ENCODE results near the gene BOD1.
A peak's percentile ranks its signal among the peaks of the same experiment; 100 is the strongest.

Gene BOD1

DNA sequence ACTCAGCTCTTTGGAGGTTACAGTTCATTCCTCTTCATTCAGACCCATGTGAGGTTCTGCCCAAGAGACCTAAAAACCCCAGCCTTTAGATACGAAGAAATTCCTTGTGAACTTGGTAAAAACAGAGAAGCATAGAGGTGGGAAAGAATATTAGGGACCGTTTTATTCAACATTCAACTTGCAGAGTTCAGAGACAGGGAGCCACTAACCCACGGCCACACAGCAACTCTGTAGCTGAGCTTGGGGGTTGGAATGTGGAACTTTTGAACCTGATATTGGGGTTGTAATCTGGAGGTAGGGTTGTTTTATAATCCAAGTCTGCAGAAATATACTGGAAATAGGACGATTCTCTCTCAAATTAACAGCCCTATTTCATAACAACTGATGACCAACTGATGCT, 10.8 kb upstream of the BOD1 start:
- Mint-ChIP-seq H3K36me3 (no peaks in the 10 kb centered on the region), H3K9me3 (no peaks in the 10 kb centered on the region), H3K4me3 (no peak overlapping the region), H3K4me1 (no peaks in the 10 kb centered on the region), H3K27ac (no peak overlapping the region), H3K27me3 (peaks cover 3% of the 10 kb centered on the region)

DNA sequence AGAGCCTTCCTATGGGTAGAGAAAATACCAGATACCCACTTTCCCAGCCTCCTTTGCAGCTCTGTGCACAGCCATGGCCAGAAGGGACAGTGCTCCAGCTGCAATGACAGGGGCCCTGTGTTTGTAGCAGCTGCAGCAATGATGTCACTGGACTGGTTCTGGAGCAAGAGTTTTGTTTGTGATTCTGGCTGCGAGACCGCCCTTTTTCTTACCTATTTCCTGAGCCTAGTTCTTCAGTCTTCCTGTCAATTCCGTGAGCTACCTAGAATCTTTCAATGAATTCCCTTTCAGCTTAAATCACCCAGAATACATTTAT, 10.0 kb upstream of the BOD1 start:
- Mint-ChIP-seq H3K4me1 (no peaks in the 10 kb centered on the region), H3K27ac (no peak overlapping the region), H3K4me3 (no peak overlapping the region), H3K27me3 (peaks cover 3% of the 10 kb centered on the region), H3K9me3 (no peaks in the 10 kb centered on the region), H3K36me3 (no peaks in the 10 kb centered on the region)

DNA sequence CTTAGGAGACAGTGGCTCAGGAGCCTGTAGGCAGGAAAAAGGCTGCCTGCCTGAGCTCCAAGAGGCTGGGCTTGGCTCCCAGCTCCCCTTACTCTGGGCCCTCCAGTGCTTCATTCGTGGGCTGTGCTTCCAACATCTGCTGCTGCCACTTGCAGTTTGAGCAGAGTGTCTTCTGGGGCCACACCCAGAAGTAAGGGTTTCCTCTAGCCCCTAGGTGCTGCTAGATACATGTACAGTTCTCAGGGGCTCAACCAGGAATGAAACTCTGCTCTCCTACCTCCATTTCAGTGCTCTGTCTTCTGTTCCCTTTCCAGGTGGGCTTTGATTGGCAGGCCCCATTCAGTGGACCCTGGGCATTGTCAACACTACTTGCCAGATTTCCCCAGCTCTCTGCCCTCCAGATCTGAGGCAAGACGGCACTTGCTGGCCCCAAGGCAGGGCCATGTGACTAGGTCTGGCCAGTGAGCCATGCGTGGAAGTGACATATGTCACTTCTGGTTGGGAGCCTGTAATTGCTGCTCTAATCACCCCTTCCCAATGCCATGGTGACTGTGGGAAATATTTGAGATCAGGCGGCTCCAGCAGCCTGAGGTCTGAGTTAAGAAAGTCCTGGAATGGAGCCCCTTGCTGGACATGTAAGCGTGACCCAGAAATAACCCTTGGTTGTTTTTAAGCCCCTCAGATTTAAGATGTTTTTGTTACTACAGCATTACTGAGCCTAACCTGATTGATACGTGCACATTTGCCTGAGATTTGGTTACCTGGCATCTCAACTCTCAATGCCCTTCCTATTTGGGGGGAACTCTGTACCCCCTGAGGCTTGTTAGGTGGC, 9.4 kb upstream of the BOD1 start:
- Mint-ChIP-seq H3K9me3 (no peaks in the 10 kb centered on the region), H3K27me3 (peaks cover 3% of the 10 kb centered on the region), H3K4me3 (no peak overlapping the region), H3K36me3 (no peaks in the 10 kb centered on the region), H3K27ac (no peak overlapping the region), H3K4me1 (no peaks in the 10 kb centered on the region)

DNA sequence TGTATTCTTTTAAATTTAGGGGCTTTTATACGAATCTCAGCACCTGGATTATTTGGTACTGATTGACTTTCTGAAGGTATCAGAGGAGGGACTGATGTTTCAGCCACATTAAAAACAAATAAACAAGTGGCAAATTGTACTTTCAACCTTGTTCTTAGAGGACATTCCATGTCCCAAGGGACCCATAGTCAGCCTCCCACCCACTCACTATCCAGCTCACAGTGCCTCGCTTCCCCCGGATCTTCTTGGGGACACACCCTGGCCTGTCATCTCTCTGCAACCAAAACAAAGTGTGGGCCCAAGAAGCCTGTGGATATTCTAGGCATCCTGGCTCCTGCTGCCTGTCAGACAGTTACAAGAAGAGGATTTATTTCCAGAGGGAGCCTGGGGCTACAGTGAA, 8.8 kb upstream of the BOD1 start:
- Mint-ChIP-seq H3K4me3 (no peak overlapping the region), H3K4me1 (no peaks in the 10 kb centered on the region), H3K9me3 (no peaks in the 10 kb centered on the region), H3K27ac (no peak overlapping the region), H3K36me3 (no peaks in the 10 kb centered on the region), H3K27me3 (peaks cover 3% of the 10 kb centered on the region)

DNA sequence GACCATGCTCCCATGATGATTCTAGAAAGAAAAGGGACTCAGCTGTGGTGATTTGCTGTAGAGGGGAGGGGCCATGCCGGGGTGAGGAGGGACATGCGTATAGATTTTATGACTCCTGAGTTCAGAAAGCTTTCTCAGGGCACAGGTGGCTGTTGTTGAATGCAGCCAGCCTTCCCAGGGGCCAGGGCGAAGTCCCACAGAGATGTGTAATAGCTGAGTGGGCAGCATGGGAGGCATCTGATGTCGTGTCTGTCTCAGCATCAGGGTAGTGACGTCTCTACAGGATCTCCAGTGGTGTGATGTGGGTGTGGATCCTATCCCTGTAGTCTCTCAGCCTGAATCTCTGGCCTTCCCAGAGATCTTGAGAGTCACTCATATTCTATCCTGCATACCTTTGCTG, 7.8 kb upstream of the BOD1 start:
- Mint-ChIP-seq H3K27ac (no peak overlapping the region), H3K36me3 (no peaks in the 10 kb centered on the region), H3K4me3 (no peak overlapping the region), H3K9me3 (no peaks in the 10 kb centered on the region), H3K27me3 (peaks cover 3% of the 10 kb centered on the region), H3K4me1 (no peaks in the 10 kb centered on the region)

DNA sequence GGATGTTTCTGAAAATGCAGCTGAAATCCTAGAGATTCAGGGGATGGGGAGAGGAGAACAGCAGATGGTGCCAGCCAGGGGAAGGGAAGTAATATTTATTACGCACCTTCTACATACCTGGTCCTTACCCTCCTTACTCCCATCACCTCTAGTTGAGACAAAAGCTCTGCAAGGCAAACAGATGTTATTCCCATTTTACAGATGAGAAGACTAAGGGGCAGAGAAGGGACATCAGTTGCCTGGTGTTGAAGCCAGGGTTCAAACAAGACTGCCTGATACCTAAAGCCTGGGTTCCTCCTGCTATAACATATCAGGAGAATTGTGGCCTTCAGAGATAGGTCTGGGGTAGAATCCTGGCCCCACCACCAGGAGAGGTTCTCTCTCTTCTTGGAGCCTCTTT, 7.3 kb upstream of the BOD1 start:
- Mint-ChIP-seq H3K4me3 (no peak overlapping the region), H3K36me3 (no peaks in the 10 kb centered on the region), H3K27me3 (no peaks in the 10 kb centered on the region), H3K27ac (no peak overlapping the region), H3K4me1 (no peaks in the 10 kb centered on the region), H3K9me3 (no peaks in the 10 kb centered on the region)

DNA sequence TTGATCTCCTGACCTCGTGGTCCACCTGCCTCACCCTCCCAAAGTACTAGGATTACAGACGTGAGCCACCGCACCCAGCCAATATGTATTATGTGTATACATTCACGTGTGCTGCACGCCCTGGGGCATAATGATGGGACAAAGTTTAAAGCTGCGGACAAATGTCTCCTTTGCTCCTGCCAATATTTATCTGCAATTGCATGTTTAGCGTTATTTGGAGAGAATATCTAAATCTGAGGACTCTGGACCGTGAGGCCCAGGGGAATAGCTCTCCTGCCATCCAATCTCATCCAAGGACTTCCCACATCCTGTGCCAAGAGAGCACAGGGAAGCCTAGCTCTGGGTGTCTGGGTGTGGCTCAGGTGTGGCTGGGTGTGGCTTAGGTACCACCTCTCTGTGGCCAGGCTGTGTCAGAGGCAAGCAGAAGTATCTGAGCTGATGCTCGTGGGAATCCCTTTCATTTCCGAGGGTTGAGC, 6.9 kb upstream of the BOD1 start:
- H3K4me1 Mint-ChIP-seq = no peaks in the 10 kb centered on the region
- no peak overlapping the region for H3K4me3 Mint-ChIP-seq
- no peaks in the 10 kb centered on the region for H3K27me3 Mint-ChIP-seq
- no peaks in the 10 kb centered on the region for H3K9me3 Mint-ChIP-seq
- no peaks in the 10 kb centered on the region for H3K36me3 Mint-ChIP-seq
- H3K27ac Mint-ChIP-seq = no peak overlapping the region

DNA sequence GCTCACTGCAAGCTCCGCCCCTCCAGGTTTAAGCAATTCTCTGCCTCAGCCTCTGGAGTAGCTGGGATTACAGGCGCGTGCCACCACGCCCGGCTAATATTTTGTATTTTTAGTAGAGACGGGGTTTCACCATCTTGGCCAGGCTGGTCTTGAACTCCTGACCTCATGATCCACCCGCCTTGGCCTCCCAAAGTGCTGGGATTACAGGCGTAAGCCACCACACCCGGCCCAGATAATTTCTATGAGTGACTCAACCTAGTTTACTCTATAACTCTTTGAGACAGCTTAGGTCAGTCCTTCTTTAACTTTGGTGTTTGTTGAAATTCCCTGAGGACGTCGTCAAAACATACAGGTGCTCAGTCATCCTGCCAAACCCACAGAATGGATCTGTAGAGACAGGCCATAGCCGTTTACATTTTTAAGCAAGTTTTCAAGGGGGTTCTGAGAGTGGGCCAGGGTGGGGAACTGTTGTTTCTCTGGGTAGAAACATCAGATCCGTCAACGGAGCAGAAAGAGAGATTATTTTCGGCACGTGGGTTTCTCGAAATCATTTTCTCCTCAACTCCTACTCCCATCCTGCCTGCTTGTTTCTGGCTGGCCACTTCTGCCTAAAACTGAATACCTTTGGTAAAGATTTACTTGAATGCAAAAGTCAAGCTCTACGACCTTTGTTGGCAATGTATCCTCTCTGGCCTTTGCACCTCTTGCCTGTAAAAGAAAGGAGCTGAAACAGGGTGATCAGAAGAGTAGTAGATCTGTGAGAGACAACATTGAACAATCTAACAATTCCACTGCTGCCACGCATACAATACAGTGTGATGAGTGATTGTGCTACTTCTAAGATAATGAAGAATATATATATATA, 6.0 kb upstream of the BOD1 start:
- Mint-ChIP-seq H3K27me3 (no peaks in the 10 kb centered on the region), H3K27ac (no peak overlapping the region), H3K4me3 (no peak overlapping the region), H3K9me3 (no peaks in the 10 kb centered on the region), H3K4me1 (no peaks in the 10 kb centered on the region), H3K36me3 (no peaks in the 10 kb centered on the region)

DNA sequence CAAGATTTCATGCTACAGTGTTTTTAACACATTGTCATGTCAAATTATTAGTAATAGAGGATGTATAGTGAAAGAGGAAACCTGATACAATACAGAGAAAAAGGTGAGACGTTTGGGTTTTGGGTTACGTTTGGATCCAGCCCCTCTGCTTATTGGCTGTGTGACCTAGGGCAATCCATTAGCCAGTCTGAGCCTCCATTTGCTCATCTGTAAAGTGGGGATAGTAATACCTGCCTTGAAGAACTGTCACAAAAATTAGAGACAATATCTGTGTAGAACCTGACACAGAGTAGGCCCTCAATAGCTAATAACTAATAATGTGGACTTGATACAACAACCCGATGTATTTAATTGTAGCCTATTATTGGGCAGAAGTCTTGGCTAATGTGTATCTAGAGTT, 4.3 kb upstream of the BOD1 start:
- no peaks in the 10 kb centered on the region for H3K27me3 Mint-ChIP-seq
- peaks cover 8% of the 10 kb centered on the region for H3K4me1 Mint-ChIP-seq
- no peaks in the 10 kb centered on the region for H3K36me3 Mint-ChIP-seq
- no peak overlapping the region for H3K4me3 Mint-ChIP-seq
- H3K27ac Mint-ChIP-seq = no peak overlapping the region
- no peaks in the 10 kb centered on the region for H3K9me3 Mint-ChIP-seq

DNA sequence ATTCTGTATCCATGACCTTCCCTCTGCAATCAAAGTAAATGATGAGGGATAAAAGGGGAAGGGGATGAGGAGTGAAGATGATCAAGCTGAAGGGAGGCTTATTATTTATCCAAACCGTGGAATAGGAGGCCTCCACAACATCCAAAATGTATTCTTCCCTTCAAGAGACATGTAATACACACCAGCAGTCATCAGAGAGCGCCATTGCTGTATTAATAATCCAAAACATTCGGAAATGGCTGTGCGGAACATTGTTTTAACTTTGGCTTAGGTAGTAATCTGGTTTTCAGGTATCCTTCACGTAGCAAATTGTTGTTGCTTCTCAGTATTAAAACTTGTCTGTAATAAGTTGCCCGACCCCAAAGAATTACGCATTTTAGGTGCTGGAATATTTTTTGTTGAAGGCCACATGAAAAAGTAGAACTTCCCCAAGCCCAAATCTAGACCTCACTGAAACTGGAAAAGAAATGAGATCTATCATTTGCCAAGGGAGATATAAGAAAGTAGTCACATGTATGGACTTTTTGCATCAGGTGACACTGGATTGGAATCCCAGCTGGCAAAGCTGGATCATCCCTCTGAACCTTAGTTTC, 2.6 kb upstream of the BOD1 start:
- Mint-ChIP-seq H3K4me1 (peaks cover 26% of the 10 kb centered on the region), H3K4me3 (no peak overlapping the region), H3K9me3 (no peaks in the 10 kb centered on the region), H3K27ac (no peak overlapping the region), H3K27me3 (no peaks in the 10 kb centered on the region), H3K36me3 (no peaks in the 10 kb centered on the region)

DNA sequence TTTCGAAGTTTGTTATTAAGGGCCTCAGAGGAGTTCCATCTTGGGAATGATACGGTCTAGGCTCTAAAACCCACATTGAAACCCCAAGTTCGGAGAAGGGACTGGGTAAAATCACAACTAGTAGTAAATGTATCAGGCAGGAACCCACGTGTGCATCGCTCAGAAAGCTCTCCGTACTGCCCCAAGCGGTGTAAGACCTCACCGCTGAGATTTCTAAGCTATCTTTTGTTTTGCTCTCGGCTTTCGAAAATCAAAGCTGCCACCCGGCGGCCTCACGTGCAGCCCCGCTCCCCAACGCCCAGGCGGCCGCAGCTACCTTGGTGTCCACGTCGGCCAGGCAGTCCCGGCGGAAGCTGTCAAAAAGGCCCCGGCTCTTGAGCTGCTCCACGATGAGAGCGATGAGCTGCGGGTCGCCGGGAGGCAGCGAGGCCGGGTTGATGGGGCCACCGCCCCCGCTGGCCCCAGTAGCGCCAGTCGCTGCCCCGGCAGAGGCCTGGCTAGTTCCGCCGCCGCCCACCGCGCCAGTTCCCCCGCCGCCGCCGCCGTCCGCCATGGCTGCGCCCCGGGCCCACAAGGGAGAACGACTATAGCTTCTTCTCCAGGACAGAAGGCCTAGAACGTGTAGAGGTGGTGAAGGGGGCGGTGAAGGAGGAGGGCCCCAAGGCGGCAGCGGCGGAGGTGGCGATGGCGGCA, 420 bp downstream of the BOD1 start:
- Mint-ChIP-seq H3K4me3 (peak overlapping the region; percentile 97), H3K4me1 (peaks cover 50% of the 10 kb centered on the region), H3K36me3 (peaks cover 5% of the 10 kb centered on the region), H3K9me3 (no peaks in the 10 kb centered on the region), H3K27me3 (no peaks in the 10 kb centered on the region), H3K27ac (peak overlapping the region; percentile 97)

DNA sequence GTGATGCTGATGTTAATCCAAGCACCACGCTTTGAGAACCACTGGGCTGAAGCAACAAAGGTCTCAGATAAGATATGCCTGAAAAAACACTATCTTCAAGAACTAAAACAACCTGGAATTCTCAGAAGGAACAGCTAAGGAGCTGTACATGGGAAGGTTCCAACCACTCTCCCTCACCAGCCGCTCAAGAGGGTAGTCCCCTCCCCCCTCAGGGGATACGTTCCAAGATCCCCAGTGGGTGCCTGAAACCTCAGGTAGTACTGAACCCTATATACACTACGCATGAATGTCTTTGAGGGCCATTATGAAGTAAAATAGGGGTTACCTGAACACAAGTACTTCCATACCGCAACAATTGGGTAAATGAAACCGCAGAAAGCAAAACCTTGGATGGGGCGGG, 1.9 kb downstream of the BOD1 start:
- H3K4me1 Mint-ChIP-seq = peaks cover 62% of the 10 kb centered on the region
- peaks cover 6% of the 10 kb centered on the region for H3K36me3 Mint-ChIP-seq
- peak overlapping the region; percentile 84 for H3K27ac Mint-ChIP-seq
- no peaks in the 10 kb centered on the region for H3K9me3 Mint-ChIP-seq
- no peaks in the 10 kb centered on the region for H3K27me3 Mint-ChIP-seq
- peak overlapping the region; percentile 97 for H3K4me3 Mint-ChIP-seq

DNA sequence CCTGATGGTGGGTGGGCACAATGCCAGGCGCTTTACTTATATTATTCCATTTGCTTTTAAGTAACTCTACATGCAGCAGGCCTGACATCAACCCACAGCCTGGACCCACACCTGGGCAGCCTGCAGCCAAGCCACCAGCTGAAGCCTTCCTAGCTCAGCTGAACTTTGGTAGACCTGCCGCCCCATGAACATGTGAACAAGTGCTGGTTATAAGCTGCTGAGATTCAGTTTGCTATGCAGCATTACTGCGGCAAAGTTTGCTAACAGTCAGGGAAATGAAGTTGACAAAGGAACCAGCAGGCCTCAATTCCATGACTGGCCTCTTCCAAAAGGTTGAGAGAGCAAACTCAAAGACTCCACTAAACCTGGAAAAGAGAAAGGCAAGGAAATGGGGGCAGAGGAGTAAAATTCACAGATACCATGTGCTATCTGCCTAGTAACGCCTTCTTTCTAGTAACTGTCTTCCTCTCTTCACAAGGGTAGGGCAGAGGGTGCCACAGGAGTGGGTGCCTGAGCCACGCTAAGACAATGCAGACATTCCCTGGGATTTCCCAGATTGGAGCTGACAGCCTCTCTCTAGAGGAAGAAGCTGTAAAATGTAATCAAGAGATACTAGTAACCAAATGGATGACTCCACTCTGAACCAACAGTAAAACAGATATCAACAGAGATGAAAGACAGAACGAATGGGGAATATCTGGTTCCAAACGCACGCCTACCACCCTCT, 2.9 kb downstream of the BOD1 start:
- peaks cover 8% of the 10 kb centered on the region for H3K36me3 Mint-ChIP-seq
- no peak overlapping the region for H3K27ac Mint-ChIP-seq

DNA sequence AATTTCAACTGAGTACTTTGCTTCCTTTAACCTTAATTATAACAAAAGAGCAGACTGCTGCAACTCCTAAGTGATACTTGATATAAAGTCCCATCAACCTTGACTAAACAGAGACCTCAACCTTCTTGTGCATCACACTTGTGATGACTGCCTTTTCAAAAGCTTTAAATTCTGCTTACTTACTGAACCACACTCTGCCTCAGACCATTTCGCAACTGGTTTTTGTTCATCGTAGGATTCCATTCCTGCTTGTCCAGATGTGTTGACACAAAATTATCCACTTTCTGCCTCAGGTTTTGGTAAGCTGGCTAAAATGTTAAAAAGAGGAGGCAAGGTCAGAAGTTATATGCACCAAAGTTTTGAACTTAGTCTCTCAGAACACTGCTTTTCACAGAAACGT, 3.5 kb downstream of the BOD1 start:
- Mint-ChIP-seq H3K36me3 (peaks cover 9% of the 10 kb centered on the region), H3K4me3 (no peak overlapping the region), H3K27ac (no peak overlapping the region), H3K27me3 (no peaks in the 10 kb centered on the region), H3K9me3 (no peaks in the 10 kb centered on the region), H3K4me1 (peaks cover 66% of the 10 kb centered on the region)

More for the DNA sequence above, 2.9 kb downstream of the BOD1 start:
- Mint-ChIP-seq H3K4me3 (peak overlapping the region; percentile 97), H3K4me1 (peaks cover 66% of the 10 kb centered on the region), H3K27me3 (no peaks in the 10 kb centered on the region), H3K9me3 (no peaks in the 10 kb centered on the region)

DNA sequence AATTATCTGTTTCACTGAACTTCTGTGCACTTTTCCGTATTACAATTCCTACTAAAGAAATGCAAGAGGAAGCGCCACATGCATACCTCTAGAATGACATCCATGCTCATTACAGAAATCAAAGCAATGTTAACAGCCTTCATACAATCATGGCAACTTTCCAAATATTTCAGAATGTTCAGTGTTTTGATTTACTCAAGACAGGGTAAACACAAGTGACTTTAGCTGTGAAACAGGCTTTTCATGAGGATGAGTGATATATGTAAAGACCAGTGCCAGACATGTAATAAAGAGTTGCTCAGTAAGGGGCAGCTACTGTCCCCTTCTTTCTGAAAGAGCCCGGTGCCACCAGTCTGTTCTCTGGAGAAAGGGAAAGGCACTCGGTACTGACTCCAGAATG, 4.7 kb downstream of the BOD1 start:
- Mint-ChIP-seq H3K36me3 (peaks cover 17% of the 10 kb centered on the region), H3K4me1 (peaks cover 61% of the 10 kb centered on the region)

More for the DNA sequence above, 4.7 kb downstream of the BOD1 start:
- Mint-ChIP-seq H3K27ac (no peak overlapping the region), H3K4me3 (no peak overlapping the region), H3K27me3 (no peaks in the 10 kb centered on the region), H3K9me3 (no peaks in the 10 kb centered on the region)
